GM12875 (cell line): Measurements from ENCODE around the gene CABLES1.

Experiments used
- H3K4me3 ChIP-seq: one replicate; pipeline ENCODE4 v1.5.1; 2011; ENCODE audit warnings: low read depth, low read length, control low read depth
- CTCF ChIP-seq: IDR thresholded peaks from 2 replicates; pipeline ENCODE4 v1.5.1; 2011; ENCODE audit warnings: low read depth, mild to moderate bottlenecking, control low read depth, inconsistent platforms, low read length, moderate library complexity, borderline replicate concordance; ENCODE audit not compliant: insufficient read depth

Gene CABLES1

GRCh38 chr18:23272498-23273232, 137.4 kb downstream of the CABLES1 start:
- TF ChIP-seq CTCF: no peak
- no peak overlapping the region for H3K4me3 ChIP-seq

- no peak overlapping the region for H3K4me3 ChIP-seq
These were observed 138.2 kb downstream of the CABLES1 start for GRCh38 chr18:23273443-23273966.

GRCh38 chr18:23274638-23275482, 139.6 kb downstream of the CABLES1 start:
- TF ChIP-seq CTCF: no peak
- no peak overlapping the region for H3K4me3 ChIP-seq

More at GRCh38 chr18:23273443-23273966, 138.2 kb downstream of the CABLES1 start:
- no peak for TF ChIP-seq CTCF

- TF ChIP-seq CTCF: no peak
- no peak overlapping the region for H3K4me3 ChIP-seq
These were observed 141.2 kb downstream of the CABLES1 start for GRCh38 chr18:23276451-23276850.

- no peak for TF ChIP-seq CTCF
- no peak overlapping the region for H3K4me3 ChIP-seq
These were observed 142.1 kb downstream of the CABLES1 start for GRCh38 chr18:23277399-23277798.

- no peak for TF ChIP-seq CTCF
These were observed 144.6 kb downstream of the CABLES1 start for GRCh38 chr18:23279931-23280330.

GRCh38 chr18:23280844-23281243, 145.6 kb downstream of the CABLES1 start:
- no peak overlapping the region for H3K4me3 ChIP-seq
- no peak for TF ChIP-seq CTCF

More at GRCh38 chr18:23279931-23280330, 144.6 kb downstream of the CABLES1 start:
- no peak overlapping the region for H3K4me3 ChIP-seq
